Measurements from ENCODE around the gene ZNF846.

DNA sequence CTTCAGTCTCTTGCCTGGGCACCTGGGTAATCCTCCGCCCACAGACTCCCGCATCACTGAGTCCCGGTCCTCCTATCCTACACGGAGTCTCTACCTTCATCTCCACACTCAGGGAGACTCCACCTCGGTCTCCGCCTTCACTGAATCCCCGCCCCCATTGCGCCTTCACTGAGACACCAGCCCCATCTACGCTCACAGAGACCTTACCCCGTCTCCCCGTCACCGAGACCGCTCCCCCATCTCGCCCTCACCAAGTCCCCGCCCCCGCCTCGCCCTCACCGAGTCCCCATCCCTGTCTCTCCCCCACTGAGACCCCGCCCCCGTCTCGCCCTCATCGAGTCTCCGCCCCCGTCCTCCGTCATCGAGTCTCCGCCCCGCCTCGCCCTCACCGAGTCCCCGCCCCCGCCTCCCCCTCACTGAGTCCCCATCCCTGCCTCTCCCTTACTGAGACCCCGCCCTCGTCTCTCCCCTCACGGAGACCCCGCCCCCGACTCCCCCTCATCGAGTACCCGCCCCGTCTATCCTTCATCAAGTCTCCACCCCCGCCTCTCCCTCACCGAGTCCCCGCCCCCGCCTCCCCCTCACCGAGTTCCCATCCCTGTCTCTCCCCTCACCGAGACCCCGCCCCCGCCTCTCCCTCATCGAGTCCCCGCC lies 23.1 kb upstream of the ZNF846 start:
- TF ChIP-seq CTCF (IDR thresholded peaks at IDR 0.05; ENCODE audit: insufficient read depth, low read length), result no peak
- TF ChIP-seq POLR2AphosphoS5 (IDR thresholded peaks at IDR 0.05; ENCODE audit: low read depth), result no peak

All from HL-60 (cell line).